Measurements from ENCODE around the gene NCMAP.

DNA sequence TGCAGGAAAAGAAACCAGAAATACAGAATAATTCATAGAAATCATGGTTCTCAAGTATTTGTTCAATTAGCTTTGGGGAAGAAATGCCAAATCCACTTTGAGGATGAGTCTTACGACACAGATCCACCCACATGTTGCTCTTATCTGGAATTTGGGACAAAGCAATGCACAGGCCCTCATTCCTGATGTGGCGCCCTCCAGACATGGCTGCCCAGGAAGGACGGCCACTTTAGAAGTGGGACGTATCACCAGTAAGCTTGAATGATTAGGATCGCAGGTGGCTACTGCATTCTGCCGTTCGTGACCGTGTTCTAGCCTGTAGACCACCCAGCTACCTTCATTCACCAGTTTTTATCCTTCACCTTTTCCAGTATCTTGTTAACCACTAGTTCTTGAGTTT, 20.1 kb upstream of the NCMAP start:
- TF ChIP-seq, protein P1, sequence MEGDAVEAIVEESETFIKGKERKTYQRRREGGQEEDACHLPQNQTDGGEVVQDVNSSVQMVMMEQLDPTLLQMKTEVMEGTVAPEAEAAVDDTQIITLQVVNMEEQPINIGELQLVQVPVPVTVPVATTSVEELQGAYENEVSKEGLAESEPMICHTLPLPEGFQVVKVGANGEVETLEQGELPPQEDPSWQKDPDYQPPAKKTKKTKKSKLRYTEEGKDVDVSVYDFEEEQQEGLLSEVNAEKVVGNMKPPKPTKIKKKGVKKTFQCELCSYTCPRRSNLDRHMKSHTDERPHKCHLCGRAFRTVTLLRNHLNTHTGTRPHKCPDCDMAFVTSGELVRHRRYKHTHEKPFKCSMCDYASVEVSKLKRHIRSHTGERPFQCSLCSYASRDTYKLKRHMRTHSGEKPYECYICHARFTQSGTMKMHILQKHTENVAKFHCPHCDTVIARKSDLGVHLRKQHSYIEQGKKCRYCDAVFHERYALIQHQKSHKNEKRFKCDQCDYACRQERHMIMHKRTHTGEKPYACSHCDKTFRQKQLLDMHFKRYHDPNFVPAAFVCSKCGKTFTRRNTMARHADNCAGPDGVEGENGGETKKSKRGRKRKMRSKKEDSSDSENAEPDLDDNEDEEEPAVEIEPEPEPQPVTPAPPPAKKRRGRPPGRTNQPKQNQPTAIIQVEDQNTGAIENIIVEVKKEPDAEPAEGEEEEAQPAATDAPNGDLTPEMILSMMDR (conservative IDR thresholded peaks at IDR 0.05; ENCODE audit: low read depth, low read length) = no peak
- no peak for TF ChIP-seq EZH2 (IDR thresholded peaks at IDR 0.05; ENCODE audit: borderline replicate concordance, low read depth, low read length, poor library complexity, severe bottlenecking)
